HT-29 (cell line): ENCODE results near the gene LYSMD3. TPM values are rescaled to one million over a fixed set of nuclear protein-coding genes. Genes with fewer than 3 reads are reported as not detected.

Source experiments
- DNase-seq: peaks from one replicate; pipeline ENCODE4 v3.0.0-alpha.2; 2015; ENCODE audit warnings: low spot score
- total RNA-seq: library from RNA; depleted of rRNA; stranded (reverse); fragments of >200 nt; shearing (Covaris generic); gene quantifications from 2 replicates; pipeline ENCODE4 v1.2.3, GENCODE V29; 2014

The LYSMD3 gene
- total RNA-seq, 1 experiment from 2014 or later: 1.8 TPM

DNA sequence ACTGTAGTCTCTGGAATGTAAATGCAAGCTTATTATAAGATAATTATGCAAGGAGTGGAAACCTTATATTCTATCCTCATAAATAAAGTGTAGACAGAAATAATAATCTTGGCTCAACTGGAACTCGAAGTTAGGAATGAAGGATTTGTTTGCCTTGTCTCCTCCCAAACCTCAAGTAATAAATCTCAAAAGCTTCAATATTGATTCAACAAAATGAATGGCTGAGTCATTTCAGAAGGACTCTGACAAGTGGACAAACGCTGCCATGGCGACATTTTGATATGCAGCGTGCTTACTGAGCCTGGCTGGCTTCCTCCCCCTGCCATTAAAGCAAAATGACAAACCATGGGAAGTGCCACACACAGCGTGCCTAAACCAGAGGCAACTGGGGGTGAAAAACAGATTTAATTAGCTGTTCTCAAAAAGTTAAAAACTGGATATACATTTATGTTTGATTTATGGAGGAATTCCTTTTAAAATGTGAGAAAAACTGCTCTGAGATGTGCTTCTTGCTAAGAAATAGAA, 18.7 kb upstream of the LYSMD3 start:
- peak; percentile 93 for DNase-seq

DNA sequence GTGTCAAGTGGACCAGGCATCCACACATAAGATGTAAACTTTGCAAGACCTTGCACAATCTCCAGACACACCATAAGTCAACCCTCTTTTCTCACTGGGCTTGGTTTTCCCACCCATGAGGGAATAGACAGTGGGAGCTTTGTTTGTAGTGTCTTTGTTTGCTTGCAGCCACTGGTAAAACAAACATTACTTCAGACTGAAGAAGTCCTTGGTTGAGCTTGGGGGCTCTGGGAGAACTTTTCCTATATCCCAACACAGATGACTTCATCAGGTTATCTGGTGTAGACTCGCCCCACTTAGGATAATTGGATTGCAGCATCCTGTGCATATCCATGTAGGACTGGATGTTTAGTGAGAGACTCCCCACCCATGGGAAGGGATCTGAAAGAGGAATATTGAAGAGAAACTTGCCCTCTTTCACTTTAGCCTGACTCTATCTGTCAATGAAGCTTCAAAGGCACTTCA, 17.7 kb upstream of the LYSMD3 start:
- peak; percentile 12 for DNase-seq

DNA sequence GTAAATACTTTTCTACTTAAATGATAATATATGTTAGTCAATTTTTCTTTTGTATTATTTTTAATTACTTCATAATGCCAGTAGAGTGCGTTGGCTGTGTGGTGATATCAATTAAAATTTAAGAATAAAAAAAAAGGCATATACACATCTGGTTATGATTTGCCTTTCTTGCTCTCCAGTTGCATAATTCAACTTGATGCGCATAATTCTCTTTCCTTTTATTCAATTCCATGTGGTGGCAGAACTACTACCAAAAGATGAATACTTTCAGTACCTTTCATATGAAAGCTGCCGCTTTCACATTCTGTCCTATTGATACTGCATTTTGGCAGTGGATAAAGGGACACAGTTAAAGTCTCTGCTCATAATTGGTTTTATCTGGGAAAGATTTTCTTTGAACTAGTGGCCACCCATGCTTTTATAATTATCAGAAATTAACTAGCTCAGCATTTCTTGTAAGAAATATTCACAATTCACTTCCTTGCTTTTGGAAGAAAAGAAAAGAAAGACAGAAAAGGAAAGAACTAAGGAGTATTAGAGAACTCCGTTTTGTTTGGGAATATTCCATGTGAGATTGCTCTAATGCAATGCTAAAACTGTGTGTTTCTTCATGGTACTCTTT, 16.9 kb upstream of the LYSMD3 start:
- no peak for DNase-seq

- DNase-seq: no peak
Measured at GRCh38 chr5:90545511-90545910, 16.1 kb upstream of the LYSMD3 start.

- no peak for DNase-seq
Measured at GRCh38 chr5:90542827-90543519, 13.6 kb upstream of the LYSMD3 start.

DNA sequence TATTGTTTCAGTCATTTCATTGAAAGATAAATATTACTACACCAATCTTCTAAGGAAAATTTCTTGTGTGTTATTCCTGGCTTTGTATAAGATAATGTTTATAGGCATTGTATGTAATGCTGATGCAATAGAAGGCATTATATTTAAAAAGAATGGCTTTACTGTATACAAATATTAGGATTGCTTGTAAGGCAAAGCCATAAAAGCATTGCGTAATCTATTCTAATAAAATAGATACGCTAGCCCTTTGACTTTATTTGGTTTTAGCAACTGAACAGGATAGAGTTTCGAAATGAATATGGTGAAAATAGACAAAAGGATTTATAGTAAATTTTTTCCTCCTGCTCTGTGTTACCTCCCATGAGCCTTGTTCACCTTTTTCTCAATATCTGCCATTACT, 5.5 kb upstream of the LYSMD3 start:
- peak; percentile 36 for DNase-seq

DNA sequence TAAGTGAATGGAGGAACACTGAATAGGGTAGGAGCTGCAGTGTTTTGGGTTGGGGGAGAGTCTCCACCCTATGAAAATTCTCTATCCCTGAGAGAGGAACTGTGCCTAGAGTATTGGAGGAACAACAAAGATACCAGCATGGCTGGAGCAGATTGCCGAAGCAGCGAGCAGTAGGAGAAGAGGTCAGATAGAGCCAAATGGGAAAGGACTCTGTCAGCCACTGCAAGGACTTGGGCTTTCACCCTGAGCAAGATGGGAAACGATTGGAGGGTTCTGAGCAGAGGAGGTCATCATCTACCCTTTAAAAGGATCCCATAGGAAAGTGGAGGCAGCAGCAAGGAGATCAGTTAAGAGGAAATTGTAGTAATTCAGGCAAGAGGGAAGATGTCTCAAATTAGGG, 4.4 kb upstream of the LYSMD3 start:
- DNase-seq: no peak

- no peak for DNase-seq
Measured at GRCh38 chr5:90530736-90531487, 1.5 kb upstream of the LYSMD3 start.

GRCh38 chr5:90529939-90530677, 724 bp upstream of the LYSMD3 start:
- DNase-seq: peak; percentile 85

- peak; percentile 49 for DNase-seq
Measured at GRCh38 chr5:90528601-90529193, 687 bp downstream of the LYSMD3 start.

DNA sequence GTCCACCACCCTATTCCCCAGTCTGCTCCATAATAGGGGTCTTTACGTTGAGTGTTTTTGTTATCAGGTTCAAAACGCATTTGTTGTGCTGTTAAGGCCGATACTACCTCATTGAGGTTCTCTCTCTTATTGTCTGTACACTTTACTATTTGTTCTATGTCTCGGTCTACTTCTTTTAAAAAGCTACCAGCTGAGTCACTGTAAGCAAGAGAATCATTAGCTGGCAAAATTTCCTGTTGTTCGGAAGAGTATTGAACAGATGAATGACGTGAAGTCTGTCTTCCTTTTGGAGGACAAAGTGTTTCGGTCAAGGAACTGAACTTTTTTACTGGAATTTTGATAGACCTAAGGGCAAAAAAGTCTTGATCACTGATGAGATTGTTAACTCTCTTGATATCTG, 10.3 kb downstream of the LYSMD3 start:
- no peak for DNase-seq

GRCh38 chr5:90518661-90519060, 10.7 kb downstream of the LYSMD3 start:
- DNase-seq: no peak

GRCh38 chr5:90514520-90514919, 14.9 kb downstream of the LYSMD3 start:
- DNase-seq: no peak

DNA sequence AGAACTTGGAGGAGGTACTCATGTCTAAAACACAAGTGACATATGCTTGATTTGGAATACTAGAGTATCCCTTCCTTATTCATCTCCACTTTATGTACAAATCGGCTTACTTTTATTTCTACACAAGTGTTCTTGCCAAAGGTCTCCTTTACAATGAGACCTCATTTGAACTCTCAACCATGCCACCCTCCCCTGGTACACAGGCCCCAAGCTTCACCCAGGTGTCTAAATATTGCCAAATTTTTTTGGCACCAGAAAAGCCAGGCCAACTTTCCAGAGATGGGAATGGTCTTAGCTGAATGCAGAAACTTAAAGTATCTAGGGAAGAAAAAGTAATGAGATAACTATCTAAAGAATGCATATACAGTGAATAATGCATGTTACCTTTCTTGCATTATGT, 18.9 kb downstream of the LYSMD3 start:
- DNase-seq: no peak

DNA sequence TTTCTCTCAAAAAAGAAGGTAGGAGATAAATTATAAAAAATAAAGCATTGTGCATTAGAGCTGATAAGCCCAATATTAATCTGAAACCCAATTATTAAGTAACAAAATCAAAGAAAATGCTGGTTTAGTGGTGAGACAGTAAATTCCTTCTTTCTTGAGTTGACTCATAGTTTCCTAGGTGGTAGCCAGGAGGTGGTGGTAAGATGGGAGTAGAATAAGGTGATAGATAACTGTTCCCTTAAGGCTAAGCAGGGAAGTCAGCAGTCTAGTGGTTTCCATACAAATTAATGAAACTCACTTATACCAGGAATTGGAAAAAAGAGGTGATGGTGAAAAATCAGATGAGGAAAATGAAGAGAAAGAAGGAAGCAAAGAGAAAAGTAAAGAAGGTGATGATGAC, 23.2 kb downstream of the LYSMD3 start:
- DNase-seq: no peak

GRCh38 chr5:90504743-90505142, 24.6 kb downstream of the LYSMD3 start:
- DNase-seq: no peak

- no peak for DNase-seq
Measured at GRCh38 chr5:90503596-90503995, 25.8 kb downstream of the LYSMD3 start.

- DNase-seq: no peak
Measured at GRCh38 chr5:90495146-90495545, 34.2 kb downstream of the LYSMD3 start.

- no peak for DNase-seq
Measured at GRCh38 chr5:90494043-90494442, 35.3 kb downstream of the LYSMD3 start.

DNA sequence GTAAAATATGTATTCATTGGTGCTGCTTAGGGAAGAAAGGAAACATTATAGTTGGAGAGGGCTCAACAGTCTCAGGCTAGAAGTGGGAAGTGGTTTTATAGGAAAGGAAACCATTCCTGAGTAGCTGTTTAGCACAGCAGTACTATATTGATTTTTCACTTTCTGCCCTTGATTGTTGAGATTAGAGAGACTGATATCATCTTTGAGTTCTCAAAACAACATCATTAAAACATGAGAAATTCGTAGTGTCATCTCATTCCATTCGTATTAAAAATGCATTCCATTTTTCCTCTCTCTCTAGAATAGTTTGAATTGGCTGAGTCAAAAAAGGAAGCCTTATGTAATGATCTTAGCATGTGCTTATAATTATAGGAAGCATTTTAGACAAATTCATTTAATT, 40.6 kb downstream of the LYSMD3 start:
- DNase-seq: peak; percentile 4

- no peak for DNase-seq
Measured at GRCh38 chr5:90484540-90484939, 44.8 kb downstream of the LYSMD3 start.
